AG09309 (cell line): ENCODE results near the gene NRP2.
A peak's percentile ranks its signal among the peaks of the same experiment; 100 is the strongest.

ENCODE experiments used
- DNase-seq: peaks from one replicate; pipeline ENCODE4 v3.0.0-alpha.2; 2010; ENCODE audit warnings: low read depth
- H3K4me3 ChIP-seq: 2 replicates; pipeline ENCODE4 v1.5.1; 2011; ENCODE audit warnings: mild to moderate bottlenecking, low read depth, low read length, moderate library complexity; ENCODE audit not compliant: control insufficient read depth
- CTCF ChIP-seq: IDR thresholded peaks from 2 replicates; pipeline ENCODE4 v1.5.1; 2011; ENCODE audit warnings: mild to moderate bottlenecking, low read depth, low read length, inconsistent platforms; ENCODE audit not compliant: insufficient read depth, control insufficient read depth; ENCODE audit errors: missing control alignments

The NRP2 gene

GRCh38 chr2:205721057-205721449, 38.8 kb downstream of the NRP2 start:
- DNase-seq = no peak
- H3K4me3 ChIP-seq = no peak overlapping the region
- peak; percentile 38 for TF ChIP-seq CTCF

GRCh38 chr2:205722283-205722918, 40.1 kb downstream of the NRP2 start:
- no peak for TF ChIP-seq CTCF
- no peak overlapping the region for H3K4me3 ChIP-seq
- DNase-seq = no peak

GRCh38 chr2:205723179-205723578, 40.9 kb downstream of the NRP2 start:
- TF ChIP-seq CTCF = no peak

GRCh38 chr2:205725059-205725458, 42.8 kb downstream of the NRP2 start:
- no peak overlapping the region for H3K4me3 ChIP-seq
- no peak for DNase-seq
- no peak for TF ChIP-seq CTCF

More at GRCh38 chr2:205723179-205723578, 40.9 kb downstream of the NRP2 start:
- H3K4me3 ChIP-seq = no peak overlapping the region
- DNase-seq = no peak

- no peak overlapping the region for H3K4me3 ChIP-seq
- DNase-seq = no peak
- no peak for TF ChIP-seq CTCF
Measured at GRCh38 chr2:205726506-205726905, 44.2 kb downstream of the NRP2 start.

- H3K4me3 ChIP-seq = no peak overlapping the region
- DNase-seq = no peak
- no peak for TF ChIP-seq CTCF
Measured at GRCh38 chr2:205727174-205727573, 44.9 kb downstream of the NRP2 start.
